ENCODE results near the gene HSPG2. TPM values are rescaled to one million over a fixed set of nuclear protein-coding genes. Genes with fewer than 3 reads are reported as not detected.
A peak's percentile ranks its signal among the peaks of the same experiment; 100 is the strongest.
"Not testable (repeated sequence)": the region's sequence is repeated elsewhere in the genome, so short reads cannot be mapped to it uniquely, and the experiment has no call there.

The HSPG2 gene
- polyA plus RNA-seq, 3 donors, result 115 to 140 (median 121) TPM

DNA sequence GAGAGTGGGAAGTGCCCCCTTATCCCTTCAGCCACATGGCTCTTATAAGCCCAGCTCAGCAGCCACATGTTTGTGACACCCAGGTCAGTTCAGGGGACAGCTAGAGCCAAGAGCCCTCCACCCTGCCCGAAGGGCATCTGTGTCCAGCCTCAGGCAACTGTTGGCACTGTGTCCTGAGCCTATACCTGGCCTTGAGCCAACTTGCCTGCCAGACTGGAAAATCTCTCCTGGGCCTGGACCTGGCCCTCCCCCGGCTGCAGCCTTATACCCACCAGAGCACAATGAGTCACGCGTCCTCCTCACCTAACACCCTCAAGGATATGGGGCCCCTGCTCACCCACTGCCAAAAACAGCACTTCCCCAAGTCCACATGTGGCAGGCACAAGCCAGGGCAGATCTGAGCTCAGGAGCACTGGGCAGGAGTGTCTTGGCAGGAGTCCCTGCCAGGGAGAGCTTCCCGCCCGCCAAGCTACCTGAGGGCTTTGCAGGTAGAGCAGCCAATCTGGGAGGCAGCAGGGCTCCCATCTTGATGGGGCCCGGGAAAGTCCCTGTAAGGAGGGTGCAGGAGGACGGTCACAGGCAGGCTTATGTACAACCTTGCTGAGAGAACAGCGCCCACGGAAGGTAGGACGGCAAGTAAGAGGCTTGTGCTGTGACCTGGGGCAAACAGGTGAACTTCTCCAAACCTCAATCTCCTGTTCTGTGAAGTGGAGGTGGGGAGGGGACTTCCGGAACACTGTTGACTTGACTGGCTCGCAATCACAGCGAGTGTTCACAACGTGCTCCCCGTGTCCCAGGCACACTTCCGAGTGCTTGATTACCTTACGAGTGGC, 19.8 kb upstream of the HSPG2 start:
- no peak for DNase-seq (ENCODE audit: low read depth in 3 of 3, low spot score in 2 of 3)

DNA sequence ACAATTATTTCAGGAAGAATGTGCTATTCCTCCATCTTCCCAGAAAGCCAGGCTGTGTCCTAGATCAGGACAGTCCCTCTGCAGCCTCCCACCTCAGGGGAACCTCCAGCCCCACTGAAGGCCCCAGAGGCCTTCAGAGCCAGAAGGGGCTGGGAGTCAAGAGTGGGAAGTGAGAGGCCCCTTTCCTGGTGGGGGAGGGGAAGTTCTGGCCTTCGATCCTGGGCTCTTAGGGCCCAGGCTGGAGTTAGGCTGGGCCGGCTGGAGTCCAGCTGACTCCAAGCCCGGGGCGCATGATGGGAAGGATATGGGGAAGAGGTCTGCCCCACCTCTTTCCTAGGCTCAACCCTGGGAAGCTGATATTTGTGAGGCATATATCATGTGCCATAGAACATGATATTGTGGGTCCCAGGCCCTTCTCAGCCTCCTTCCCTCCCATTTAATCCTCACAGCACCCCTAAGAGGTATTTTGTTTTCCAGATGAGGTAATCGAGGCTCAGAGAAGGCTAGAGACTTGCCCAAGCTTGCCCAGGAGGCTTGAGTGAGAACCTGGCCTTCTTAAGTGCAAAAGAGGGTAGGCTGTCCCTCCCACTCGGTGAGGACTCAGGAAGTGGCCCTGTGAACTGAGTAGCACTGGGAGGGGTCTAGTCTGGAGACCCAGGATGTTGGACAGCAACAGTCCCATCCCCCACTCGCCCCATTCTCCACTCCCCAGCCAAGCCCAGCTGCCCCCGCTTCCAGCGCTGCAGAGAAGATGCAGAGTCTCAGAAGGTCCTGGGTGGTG, 18.6 kb upstream of the HSPG2 start:
- DNase-seq (ENCODE audit: low read depth in 3 of 3, low spot score in 2 of 3), result no peak

DNA sequence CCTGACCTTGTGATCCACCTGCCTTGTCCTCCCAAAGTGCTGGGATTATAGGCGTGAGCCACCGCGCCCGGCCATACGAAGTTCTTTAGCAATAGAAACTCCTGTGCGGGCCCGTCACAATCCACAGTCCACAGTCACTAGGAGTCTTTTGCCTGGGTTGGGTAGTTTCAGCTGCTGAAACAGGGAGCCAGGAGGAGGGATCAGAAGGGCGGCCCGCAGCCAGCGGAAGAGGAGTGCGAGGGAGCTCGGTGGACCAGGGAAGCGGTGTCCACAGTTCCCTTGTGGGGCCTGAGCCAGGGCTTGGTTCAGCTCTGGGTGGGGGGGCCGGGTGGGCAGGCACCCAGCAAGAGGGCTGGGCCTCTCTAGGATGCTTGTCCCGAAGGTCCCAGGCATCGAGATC, 17.9 kb upstream of the HSPG2 start:
- no peak for DNase-seq (ENCODE audit: low read depth in 3 of 3, low spot score in 2 of 3)

DNA sequence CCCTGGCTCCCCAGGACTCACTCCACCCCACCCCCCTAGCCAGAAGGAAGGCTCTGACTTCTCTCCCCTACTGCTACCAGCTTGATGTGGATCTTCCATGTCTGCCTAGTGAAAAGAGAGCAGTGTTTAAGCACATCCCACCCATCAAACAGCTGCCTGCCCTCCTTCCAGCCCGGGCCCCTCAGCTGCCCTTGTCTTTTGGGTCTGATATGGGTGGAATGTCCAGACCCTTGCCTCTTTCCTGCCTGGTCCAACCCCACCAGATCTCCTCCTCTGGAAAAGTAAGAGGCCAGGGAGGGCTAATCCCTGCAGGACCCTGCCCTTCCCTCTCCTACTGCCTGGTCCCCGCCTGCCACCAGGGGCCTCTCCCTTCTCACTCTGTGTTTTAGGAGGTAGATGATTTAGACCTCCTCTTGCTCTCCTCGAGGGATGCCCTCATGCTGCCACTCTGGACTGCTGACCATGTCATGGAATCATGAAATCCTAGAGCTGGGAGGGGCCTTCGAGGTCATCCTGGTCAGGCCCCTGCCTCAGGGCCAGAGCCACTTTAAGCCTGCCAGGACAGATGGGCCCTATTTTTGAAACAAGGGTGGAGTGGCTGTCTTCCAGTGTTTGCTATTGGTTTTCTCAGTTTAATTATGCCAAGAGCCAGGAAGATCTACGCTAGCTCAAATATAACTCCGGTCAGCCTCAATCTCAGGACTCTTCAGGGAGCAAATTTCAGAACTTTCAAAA, 15.8 kb upstream of the HSPG2 start:
- DNase-seq (ENCODE audit: low read depth in 3 of 3, low spot score in 2 of 3), result no peak

DNA sequence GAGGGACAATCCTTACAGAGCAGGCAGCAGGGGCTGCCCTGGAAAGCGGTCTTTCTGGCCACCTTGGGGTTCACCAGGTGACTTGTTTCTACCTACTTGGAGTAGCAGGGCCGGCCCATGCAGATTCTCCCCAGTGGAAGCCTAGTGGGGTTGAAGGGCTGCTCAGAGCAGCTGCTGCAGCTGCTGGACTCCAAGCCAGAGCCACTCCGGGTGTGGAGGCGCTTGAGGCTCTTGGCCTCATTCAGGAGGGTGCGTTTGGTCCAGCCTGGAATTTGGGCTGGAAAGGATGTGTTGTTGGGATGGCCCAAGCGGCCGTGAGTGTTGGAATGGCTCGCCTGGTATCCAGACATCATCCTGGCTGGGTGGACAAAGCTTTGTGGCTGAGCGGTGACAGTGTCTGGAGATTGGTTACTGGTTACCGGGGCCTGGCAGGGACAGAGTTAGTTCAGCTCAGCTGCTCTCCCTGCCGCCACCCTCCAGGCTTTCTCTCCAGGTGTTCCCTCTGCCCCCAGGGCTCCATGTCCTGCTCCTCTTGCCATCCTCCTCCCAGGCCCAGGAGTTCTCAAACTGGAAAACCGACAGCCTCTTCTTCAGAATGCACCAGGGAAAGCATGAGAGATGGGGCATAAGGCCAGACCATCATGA, 14.2 kb upstream of the HSPG2 start:
- DNase-seq (ENCODE audit: low read depth in 3 of 3, low spot score in 2 of 3), result no peak

DNA sequence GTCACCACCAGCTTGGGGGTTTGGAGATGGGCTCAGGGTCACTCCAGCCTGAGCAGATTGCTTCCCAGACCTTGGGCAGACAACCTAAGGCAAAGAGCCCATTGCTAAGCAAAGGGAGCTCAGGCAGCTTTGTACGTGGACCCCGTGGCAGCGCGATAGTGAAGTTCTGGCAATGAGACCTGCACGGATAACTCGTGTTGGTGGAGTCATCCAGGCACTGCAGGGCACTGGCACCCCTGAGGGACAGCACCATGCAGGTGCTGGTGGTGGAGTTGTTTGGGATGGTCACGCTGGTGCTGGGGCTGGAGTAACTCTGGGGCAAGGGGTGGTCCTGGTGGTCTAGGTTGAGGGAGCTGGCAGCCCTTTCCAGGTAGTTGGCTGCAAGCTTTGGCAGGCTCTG, 13.6 kb upstream of the HSPG2 start:
- no peak for DNase-seq (ENCODE audit: low read depth in 3 of 3, low spot score in 2 of 3)

DNA sequence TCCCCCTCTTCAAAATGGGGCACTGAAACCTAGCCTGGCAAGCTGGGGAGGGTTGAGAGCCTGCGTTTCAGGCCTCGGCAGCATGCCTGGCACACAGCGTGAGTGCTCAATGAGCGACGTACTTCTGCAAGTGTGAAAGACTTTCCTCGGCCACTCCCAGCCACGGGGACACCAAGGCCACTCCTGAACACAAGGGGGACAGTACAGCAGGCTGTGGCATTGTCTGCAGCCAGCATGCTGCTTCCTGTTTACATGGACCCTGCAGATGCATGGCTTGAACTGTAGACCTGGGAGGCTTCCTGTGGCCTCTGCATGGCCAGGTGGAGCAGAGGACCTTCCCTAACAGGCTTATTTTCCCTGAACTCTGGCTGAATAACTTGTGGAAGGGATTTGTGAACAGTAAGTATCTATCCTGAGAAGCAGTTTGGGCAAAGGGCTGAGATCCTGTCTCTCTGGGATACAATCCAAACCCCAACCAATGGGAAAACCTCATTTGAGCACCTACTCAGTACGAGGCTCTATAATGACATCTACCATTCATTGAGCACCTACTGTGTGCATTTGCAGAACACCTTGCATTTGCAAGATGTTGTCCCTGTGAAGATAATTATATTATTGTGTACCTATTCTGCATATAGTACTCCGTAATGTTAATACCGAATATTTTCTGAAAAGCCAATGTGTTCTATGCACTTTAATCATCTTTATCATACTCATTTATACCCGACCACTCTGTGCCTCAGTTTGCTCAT, 9.9 kb upstream of the HSPG2 start:
- no peak for DNase-seq (ENCODE audit: low read depth in 3 of 3, low spot score in 2 of 3)

DNA sequence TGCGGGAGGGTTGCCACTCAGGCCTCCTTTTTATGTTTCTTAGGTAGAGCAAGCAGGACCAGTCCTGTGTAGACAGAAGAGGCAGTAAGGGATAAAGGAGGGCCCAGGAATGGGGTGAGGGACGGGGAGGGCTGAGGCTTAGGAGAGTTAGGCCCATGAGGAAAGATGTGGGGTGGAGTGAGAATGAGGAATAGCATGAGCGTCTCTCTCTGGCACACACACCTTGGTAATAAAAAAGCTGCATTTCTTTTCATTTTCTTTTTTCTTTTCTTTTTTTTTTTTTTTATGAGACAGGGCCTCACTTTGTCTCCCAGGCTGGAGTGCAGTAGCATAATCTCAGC, 7.6 kb upstream of the HSPG2 start:
- DNase-seq (ENCODE audit: low read depth in 3 of 3, low spot score in 2 of 3), result no peak

DNA sequence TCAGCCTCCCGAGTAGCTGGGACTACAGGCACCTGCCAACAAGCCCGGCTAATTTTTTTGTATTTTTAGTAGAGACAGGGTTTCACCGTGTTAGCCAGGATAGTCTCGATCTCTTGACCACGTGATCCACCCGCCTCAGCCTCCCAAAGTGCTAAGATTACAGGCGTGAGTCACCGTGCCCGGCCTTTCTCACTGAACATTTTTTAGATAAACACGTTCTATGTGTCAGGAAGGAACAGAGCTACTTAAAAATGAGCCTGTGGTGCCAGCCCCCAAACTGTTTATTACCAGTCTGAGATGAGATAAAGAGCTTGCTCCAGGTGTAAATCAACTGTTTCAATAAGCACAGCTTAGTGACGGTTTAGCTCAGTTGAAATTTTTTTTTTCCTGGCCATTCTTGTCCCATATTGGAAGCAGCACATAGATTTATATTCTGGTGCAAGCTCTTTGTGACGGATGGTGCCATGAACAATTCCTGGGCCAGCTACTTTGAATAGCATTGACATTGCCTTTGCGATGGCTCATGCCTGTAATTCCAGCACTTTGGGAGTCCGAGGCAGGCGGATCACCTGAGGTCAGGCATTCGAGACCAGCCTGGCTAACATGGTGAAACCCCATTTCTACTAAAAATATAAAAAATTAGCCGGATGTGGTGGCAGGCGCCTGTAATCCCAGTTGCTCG, 6.0 kb upstream of the HSPG2 start:
- not testable (repeated sequence) for DNase-seq (ENCODE audit: low read depth in 3 of 3, low spot score in 2 of 3)

DNA sequence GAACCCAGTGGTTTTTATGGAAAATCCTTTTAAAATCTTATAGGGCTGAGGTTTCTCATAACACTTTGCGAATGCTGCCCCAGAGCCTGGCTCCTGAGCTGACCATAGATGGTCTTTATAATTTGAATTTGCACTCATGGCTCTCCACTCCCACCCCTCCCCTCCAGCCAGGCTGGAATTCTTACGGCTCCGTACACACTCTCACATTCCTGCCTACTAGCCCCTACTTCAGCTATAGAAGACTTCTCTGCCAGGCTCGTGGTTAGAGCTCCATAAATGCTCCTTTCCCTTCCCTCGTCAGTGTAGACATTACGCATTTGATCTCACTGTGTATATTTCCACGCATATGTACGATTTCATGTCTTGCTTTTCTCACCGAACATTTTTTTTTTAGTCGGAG, 5.4 kb upstream of the HSPG2 start:
- DNase-seq (ENCODE audit: low read depth in 3 of 3, low spot score in 2 of 3), result no peak

DNA sequence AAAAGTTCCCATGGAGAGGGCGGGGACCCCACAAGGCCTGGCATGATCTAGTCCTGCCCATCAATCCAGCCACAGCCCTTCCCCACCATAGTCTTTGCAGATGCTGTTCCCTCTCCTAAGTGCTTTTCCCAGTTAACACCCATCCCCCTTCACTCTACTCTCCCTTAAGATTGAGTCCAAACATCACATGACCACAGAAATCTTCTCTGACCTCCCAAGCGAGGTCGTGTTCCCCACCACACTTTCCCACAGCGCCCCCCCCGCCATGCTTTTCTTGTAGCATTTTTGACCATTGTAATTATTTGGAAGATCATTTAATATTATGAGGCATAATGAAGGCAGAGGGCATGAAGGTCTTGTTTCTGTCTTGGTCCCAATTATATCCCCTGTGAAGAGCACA, 4.3 kb upstream of the HSPG2 start:
- no peak for DNase-seq (ENCODE audit: low read depth in 3 of 3, low spot score in 2 of 3)

DNA sequence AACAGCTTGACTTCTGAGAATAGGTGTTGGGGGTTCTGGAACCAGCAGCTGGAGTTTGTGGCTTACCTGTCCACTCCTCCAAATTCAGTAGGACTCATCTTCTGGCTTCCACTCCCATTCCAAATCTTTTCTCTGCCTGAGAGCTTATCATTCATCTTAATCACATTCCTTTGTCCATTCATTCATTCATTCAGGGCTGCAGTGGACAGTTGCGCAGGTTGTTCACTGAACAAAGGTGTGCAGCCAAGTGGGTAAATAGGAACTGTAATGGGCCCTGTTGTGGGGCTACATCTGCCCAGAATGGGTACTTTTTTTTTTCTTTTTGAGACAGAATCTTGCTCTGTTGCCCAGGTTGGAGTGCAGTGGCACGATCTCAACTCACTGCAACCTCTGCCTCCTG, 3.4 kb upstream of the HSPG2 start:
- DNase-seq (ENCODE audit: low read depth in 3 of 3, low spot score in 2 of 3), result no peak

DNA sequence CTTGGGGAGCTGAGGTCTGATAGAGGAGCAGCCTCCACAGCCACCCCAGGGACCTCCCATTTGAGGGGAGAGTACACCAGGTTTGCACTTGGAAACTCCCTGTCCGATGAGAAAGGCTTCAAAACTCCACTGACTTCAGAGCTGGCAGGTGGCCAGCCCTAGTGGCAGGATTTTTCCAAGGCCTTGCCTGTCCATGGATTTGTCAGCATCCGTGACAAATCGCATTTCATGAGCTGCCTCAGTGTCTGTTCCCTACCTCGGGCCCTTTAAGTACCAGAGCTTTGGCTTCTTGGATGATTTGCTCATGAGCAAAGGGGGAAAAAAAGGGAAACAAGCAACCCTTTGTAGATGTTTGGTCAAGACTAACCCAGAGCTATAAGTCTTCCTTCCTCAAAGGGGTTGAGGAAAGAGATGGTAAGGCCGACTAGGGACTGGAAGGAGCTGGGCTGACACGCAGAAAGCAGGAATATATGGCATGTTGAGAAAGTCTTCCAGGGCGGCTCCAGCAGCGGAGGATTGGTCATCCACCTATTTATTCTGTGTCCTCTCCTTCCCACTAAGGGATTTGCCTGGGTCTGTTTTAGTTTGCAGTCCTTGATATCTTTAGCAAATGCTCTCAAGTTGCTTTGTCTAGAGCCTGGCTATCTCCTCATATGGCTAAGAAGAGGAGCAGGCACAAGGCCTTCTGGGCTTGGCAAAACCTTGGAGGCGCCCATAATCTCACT, 2.7 kb upstream of the HSPG2 start:
- DNase-seq (ENCODE audit: low read depth in 3 of 3, low spot score in 2 of 3), result peak in 2 of 3 donors; percentile 66 to 67

DNA sequence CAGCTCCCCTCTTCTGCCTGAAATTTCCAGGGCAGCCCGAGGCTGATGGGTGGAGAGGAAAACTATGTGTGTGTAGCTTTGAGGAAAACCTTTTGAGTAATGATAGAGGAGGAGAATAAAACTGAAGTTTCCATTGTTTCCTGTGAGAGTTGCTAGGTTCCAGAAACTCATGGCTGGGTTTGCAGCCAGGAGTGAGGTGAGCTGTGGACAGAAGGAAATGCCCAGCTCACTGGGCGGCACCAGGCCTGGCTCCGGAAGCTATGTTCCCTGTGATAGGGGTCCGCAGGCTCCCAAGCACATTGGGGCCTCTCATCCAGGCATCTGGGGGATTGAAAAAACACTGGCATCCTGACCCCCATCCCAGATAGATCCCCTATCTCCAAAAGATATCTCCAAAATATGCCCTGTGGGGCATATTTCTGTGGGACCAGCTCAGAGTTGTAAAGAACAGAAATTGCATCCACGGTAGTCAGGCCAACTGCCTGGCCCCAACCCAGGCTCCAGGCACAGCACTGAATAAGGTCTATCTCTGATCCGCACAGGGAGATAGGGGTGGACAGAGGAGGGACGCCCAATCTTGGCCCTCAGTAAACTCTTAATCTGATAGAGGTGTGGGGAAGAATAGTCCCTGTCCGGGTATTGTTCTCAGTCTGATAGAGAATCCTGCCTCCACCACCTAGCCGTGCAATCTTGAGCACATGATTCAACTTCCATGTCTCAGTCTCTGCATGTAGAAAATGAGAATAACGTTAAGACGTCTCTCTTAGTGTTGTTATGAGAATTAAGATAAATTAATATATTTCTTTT, 1.8 kb upstream of the HSPG2 start:
- DNase-seq (ENCODE audit: low read depth in 3 of 3, low spot score in 2 of 3), result no peak

DNA sequence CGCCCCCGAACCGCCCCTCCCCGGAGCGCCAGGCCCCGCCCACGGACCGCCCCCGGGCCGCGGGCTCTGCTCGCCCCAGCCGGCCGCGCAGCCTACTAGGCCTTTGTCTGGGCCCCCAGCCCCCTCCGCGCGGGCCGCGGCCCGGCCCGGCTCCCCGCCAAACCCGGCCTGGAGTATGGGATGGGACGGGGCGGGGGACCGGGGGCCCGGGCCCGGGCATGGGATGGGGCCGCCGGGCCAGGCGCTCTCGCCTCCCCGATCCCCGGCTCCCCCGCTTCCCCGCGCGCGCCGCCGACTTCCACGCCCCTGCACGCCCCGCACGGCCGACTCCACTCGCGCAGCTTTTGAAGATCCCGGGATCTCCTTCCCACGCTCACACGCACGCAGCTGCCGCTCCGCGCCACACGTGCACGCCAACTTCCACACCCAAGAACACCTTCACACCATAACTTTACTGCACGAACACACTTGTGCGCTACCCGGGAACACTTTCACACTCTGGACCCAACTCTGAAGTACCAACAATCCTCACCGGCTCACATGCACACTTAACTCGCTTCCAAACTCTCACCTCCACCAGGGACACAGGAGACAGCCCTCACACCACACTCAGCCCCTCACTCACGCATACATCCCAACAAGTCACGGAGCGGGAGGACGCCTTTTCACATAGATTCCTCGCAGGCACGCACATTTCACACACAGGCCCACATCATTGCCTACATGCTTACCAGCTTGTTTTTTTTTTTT, 437 bp upstream of the HSPG2 start:
- DNase-seq (ENCODE audit: low read depth in 3 of 3, low spot score in 2 of 3), result peak in 2 of 3 donors; percentile 63 to 64

DNA sequence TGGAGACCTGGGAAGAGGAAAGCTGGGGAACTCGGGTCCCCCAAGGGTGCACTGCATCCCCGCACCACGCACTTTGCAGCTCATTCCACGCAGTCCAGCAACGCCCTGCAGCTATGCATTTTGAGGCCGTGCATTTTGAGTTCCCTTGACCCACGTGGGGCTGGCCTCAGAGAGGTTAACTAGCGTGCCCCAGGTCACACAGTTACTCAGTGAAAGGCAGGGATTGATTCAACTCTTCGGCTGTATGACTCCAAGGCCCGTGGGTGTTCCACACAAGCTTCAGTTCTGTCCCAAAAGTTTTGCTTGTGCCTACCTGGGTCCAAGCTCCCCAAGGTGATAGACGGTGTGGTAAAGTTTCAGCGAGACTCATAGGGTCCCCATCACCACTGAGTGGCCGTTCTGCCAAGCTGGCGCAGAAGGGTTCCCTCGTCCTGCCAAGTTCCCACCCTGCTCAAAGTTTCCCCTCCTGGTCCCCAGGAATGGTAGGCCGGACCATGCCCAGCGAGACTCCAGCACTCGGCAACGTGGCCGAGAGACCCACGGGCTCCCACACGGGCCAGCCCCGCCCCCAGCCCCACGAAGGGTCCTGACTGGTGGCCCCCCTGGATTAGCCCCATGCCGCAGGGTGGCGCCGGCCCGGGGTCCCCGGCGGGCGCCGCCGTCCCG, 611 bp downstream of the HSPG2 start:
- DNase-seq (ENCODE audit: low read depth in 3 of 3, low spot score in 2 of 3), result no peak

DNA sequence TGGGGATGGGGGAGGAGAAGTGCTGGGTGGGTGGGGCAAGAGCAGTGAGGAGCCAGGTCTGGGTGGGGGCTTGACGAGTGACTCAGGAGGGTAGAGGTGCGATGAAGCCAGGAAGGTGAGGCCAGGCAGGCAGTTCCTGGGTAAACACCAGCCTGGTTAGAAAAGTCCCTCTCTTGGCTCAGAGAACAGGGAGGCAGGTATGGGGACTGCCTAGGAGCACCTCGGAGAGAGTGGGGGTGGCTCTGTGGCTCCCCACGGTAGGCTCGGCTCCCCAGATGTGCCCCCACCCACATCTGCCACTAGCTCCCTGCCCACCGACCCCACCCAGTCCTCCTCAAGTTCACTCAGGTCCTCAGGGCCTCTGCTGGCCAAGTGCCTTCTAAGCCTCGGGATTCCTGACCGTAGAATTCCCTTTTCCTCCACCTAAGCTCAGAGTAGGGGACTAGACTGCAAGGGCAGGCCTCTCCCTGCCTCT, 1.2 kb downstream of the HSPG2 start:
- DNase-seq (ENCODE audit: low read depth in 3 of 3, low spot score in 2 of 3), result no peak

Measured in right renal cortex interstitium (tissue), 3 donors.